IPS DF 19.7 (cell line): ENCODE data around the gene SLC7A8.
"Not testable (repeated sequence)": the region's sequence is repeated elsewhere in the genome, so short reads cannot be mapped to it uniquely, and the experiment has no call there.

Source experiments
- DNase-seq: peaks from one replicate; pipeline ENCODE4 v3.0.0-alpha.2; 2013; ENCODE audit warnings: low read depth, low spot score

The SLC7A8 gene

GRCh38 chr14:23183479-23183878, at the start of gene SLC7A8:
Gene SLC7A8 (minus strand): TSS chr14:23183660. CDS start chr14:23182914, 746 bp downstream.
- no peak for DNase-seq

- DNase-seq = not testable (repeated sequence)
Measured at GRCh38 chr14:23232241-23232808, 48.9 kb upstream of the SLC7A8 start.

- DNase-seq = no peak
Measured at GRCh38 chr14:23228812-23229211, 45.4 kb upstream of the SLC7A8 start.

GRCh38 chr14:23227566-23227965, 44.1 kb upstream of the SLC7A8 start:
- no peak for DNase-seq

- not testable (repeated sequence) for DNase-seq
Measured at GRCh38 chr14:23224958-23225357, 41.5 kb upstream of the SLC7A8 start.

- DNase-seq = no peak
Measured at GRCh38 chr14:23219075-23219474, 35.6 kb upstream of the SLC7A8 start.

GRCh38 chr14:23217032-23218020, 33.9 kb upstream of the SLC7A8 start:
- no peak for DNase-seq

- DNase-seq = no peak
Measured at GRCh38 chr14:23215421-23215820, 32.0 kb upstream of the SLC7A8 start.

GRCh38 chr14:23209651-23210423, 26.4 kb upstream of the SLC7A8 start:
- DNase-seq = no peak

- no peak for DNase-seq
Measured at GRCh38 chr14:23208324-23208723, 24.9 kb upstream of the SLC7A8 start.

GRCh38 chr14:23207146-23207540, 23.7 kb upstream of the SLC7A8 start:
- DNase-seq = no peak

GRCh38 chr14:23206422-23207145, 23.1 kb upstream of the SLC7A8 start:
- no peak for DNase-seq

- no peak for DNase-seq
Measured at GRCh38 chr14:23202001-23202400, 18.5 kb upstream of the SLC7A8 start.

- not testable (repeated sequence) for DNase-seq
Measured at GRCh38 chr14:23199141-23199540, 15.7 kb upstream of the SLC7A8 start.

- not testable (repeated sequence) for DNase-seq
Measured at GRCh38 chr14:23196487-23196886, 13.0 kb upstream of the SLC7A8 start.

GRCh38 chr14:23195552-23196101, 12.2 kb upstream of the SLC7A8 start:
- no peak for DNase-seq

- no peak for DNase-seq
Measured at GRCh38 chr14:23193432-23193831, 10.0 kb upstream of the SLC7A8 start.

- DNase-seq = no peak
Measured at GRCh38 chr14:23187925-23188324, 4.5 kb upstream of the SLC7A8 start.

- DNase-seq = no peak
Measured at GRCh38 chr14:23186913-23187654, 3.6 kb upstream of the SLC7A8 start.

GRCh38 chr14:23185063-23185462, 1.6 kb upstream of the SLC7A8 start:
- no peak for DNase-seq

GRCh38 chr14:23183158-23183470, 346 bp downstream of the SLC7A8 start:
- DNase-seq = no peak
